ENCODE measurements around the gene LMNA. TPM values are rescaled to one million over a fixed set of nuclear protein-coding genes. Genes with fewer than 3 reads are reported as not detected.
A peak's percentile ranks its signal among the peaks of the same experiment; 100 is the strongest.

Gene LMNA
- total and polyA plus RNA-seq, 8 donors = 73.5 to 437 (median 106) TPM

DNA sequence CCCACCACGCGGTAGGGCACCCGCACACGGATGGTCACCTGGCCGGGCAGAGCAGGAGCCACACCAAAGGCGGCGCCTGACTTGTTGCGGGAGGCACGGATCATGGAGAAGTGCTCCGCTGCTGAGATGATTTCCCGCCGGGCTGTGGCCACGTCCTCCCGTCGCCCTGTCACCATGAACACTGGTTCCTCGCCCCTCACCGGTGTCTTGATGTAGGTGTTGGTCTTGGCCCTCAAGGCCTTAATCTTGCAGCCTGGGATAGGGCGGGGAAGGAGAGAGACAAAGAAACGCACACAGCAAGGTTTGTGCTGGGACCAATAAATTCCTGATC lies 37.1 kb upstream of the LMNA start:
- DNase-seq (no peak), ATAC-seq (no peak)
- peak overlapping the region in 1 of 2 donors; percentile 38 for H3K27ac ChIP-seq
- H3K4me1 ChIP-seq = peaks cover 0 to 34% of the 10 kb centered on the region in 2 donors
- H3K27me3 ChIP-seq = peaks cover 0 to 36% of the 10 kb centered on the region in 2 donors
- H3K9me3 ChIP-seq = no peaks in the 10 kb centered on the region
- TF ChIP-seq CTCF (IDR thresholded peaks at IDR 0.05) = no peak
- intact Hi-C loops (cut with DNase I) = no loop called here
- H3K4me3 ChIP-seq = no peak overlapping the region
- H3K36me3 ChIP-seq = no peaks in the 10 kb centered on the region

DNA sequence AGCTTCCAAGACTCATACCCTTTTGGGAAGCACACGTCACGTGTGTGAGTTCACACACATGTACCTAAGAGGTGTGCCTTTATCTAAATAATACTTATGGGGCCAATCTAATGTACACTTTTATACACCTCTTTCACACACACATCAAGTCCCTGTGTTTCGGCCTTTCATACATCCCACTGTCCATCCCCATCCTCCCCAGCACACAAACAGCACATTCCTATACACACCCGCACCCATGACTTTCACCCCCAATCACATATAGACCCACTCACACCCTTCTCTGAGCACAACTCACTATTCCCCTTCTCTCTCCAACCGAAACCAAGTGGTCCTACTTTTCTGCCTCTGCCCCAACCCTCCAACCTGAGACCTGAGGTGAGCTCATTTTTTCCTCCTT lies 35.8 kb upstream of the LMNA start:
- DNase-seq (no peak), ATAC-seq (no peak)
- H3K4me3 ChIP-seq = no peak overlapping the region
- peaks cover 0 to 49% of the 10 kb centered on the region in 2 donors for H3K27me3 ChIP-seq
- TF ChIP-seq CTCF (IDR thresholded peaks at IDR 0.05) = no peak
- peaks cover 5 to 45% of the 10 kb centered on the region in 2 donors for H3K4me1 ChIP-seq
- H3K9me3 ChIP-seq = no peaks in the 10 kb centered on the region
- intact Hi-C loops (cut with DNase I) = no loop called here
- H3K36me3 ChIP-seq = no peaks in the 10 kb centered on the region
- H3K27ac ChIP-seq = no peak overlapping the region

DNA sequence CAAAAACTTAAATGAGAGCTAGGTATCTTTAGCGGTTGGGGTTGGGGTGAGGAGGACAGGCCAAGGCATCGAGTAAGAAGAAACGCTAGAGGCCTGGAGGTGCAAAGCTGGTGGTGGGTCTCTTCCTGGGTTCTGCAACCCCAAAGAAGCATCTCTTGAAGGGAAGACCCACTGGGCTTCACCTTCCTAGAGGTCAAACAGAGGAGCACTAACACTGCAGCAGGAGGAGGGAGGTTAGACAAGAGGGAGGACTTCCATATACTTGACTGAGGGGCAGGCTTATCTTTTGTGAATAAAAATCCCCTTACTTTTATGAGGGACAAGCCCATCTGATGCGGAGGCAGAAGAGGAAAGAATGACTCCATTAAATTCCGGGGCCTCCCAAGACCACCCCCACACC lies 34.7 kb upstream of the LMNA start:
- ATAC-seq (no peak), DNase-seq (no peak)
- peaks cover 0 to 60% of the 10 kb centered on the region in 2 donors for H3K27me3 ChIP-seq
- H3K9me3 ChIP-seq = no peaks in the 10 kb centered on the region
- intact Hi-C loops (cut with DNase I) = no loop called here
- TF ChIP-seq CTCF (IDR thresholded peaks at IDR 0.05) = no peak
- peaks cover 5 to 46% of the 10 kb centered on the region in 2 donors for H3K4me1 ChIP-seq
- no peaks in the 10 kb centered on the region for H3K36me3 ChIP-seq
- no peak overlapping the region for H3K27ac ChIP-seq
- no peak overlapping the region for H3K4me3 ChIP-seq

DNA sequence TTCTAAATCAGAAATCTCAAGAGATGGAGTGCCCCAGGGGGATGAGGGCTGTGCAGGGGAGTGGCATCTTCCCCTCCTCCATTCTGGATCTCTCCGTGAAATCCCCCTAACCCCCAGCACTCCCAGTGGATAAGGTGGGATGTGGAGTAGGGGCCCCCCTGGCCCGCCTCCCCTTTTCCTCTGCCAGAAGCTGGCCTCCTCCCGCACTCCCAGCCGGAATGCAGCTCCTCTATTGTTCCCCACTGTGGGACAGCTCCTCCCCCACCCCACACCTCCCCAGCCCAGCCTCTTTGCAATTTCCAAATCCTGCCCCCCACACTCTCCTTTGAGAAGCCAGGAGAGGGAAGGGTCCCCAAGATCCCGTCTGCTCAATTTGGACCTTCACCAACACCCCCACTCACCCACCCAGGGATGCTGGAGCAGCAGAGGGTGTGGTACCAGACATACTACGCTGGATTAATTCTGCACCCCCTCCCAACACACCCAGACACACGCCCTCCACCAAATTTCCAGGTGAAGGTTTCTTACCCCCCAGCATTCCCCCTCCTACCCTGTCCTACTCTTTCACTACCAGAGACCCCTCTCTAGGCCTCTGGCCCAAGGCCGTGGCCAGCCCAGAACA lies 34.2 kb upstream of the LMNA start:
- H3K9me3 ChIP-seq = no peaks in the 10 kb centered on the region
- DNase-seq (no peak), ATAC-seq (no peak)
- peaks cover 5 to 40% of the 10 kb centered on the region in 2 donors for H3K4me1 ChIP-seq
- TF ChIP-seq CTCF (IDR thresholded peaks at IDR 0.05) = no peak
- no peak overlapping the region for H3K27ac ChIP-seq
- peaks cover 0 to 65% of the 10 kb centered on the region in 2 donors for H3K27me3 ChIP-seq
- intact Hi-C loops (cut with DNase I) = no loop called here
- no peak overlapping the region for H3K4me3 ChIP-seq
- H3K36me3 ChIP-seq = no peaks in the 10 kb centered on the region

- no peak for DNase-seq
- intact Hi-C loops (cut with DNase I) = no loop called here
- H3K27ac ChIP-seq = no peak overlapping the region
These were observed 33.7 kb upstream of the LMNA start for GRCh38 chr1:156080863-156081179.

More at GRCh38 chr1:156080863-156081179, 33.7 kb upstream of the LMNA start:
- no peaks in the 10 kb centered on the region for H3K36me3 ChIP-seq
- ATAC-seq = no peak
- H3K9me3 ChIP-seq = no peaks in the 10 kb centered on the region
- TF ChIP-seq CTCF (IDR thresholded peaks at IDR 0.05) = no peak
- H3K4me3 ChIP-seq = peak overlapping the region in 1 of 2 donors; percentile 19
- peaks cover 5 to 35% of the 10 kb centered on the region in 2 donors for H3K4me1 ChIP-seq
- H3K27me3 ChIP-seq = peaks cover 0 to 68% of the 10 kb centered on the region in 2 donors

Data from left lung (tissue), 10 donors.